SJCRH30 (cell line): ENCODE data around the gene ZDHHC4. TPM values are rescaled to one million over a fixed set of nuclear protein-coding genes. Genes with fewer than 3 reads are reported as not detected.
"Not testable (repeated sequence)": the region's sequence is repeated elsewhere in the genome, so short reads cannot be mapped to it uniquely, and the experiment has no call there.

ENCODE experiments used
- DNase-seq, 2 experiments: peaks; one replicate each; pipeline ENCODE4 v3.0.0-alpha.2; 2015 to 2020
- H3K27ac ChIP-seq: fragments of 250-450 bp; sonication (Bioruptor Pico); 2 replicates; pipeline ENCODE4 v1.5.1; 2020; ENCODE audit warnings: mild to moderate bottlenecking, moderate library complexity
- H3K27me3 ChIP-seq: fragments of 250-450 bp; sonication (Bioruptor Pico); 2 replicates; pipeline ENCODE4 v1.5.1; 2020; ENCODE audit warnings: mild to moderate bottlenecking, moderate library complexity
- H3K36me3 ChIP-seq: fragments of 250-450 bp; sonication (Bioruptor Pico); 2 replicates; pipeline ENCODE4 v1.5.1; 2020; ENCODE audit warnings: mild to moderate bottlenecking, moderate library complexity
- H3K4me1 ChIP-seq: fragments of 250-450 bp; sonication (Bioruptor Pico); 2 replicates; pipeline ENCODE4 v1.5.1; 2020; ENCODE audit warnings: mild to moderate bottlenecking, moderate library complexity
- H3K4me3 ChIP-seq: fragments of 250-450 bp; sonication (Bioruptor Pico); 2 replicates; pipeline ENCODE4 v1.5.1; 2020; ENCODE audit warnings: mild to moderate bottlenecking, moderate library complexity
- H3K9me3 ChIP-seq: fragments of 250-450 bp; sonication (Bioruptor Pico); replicated peaks from 2 replicates; pipeline ENCODE4 v1.5.1; 2020; ENCODE audit warnings: mild to moderate bottlenecking, moderate library complexity
- total RNA-seq: library from RNA; depleted of rRNA; stranded (reverse); fragments of >200 nt; shearing (Covaris generic); gene quantifications from 2 replicates; pipeline ENCODE4 v1.2.3, GENCODE V29; 2014

ZDHHC4 gene
- total RNA-seq, 1 experiment from 2014 or later, result 56.7 TPM

DNA sequence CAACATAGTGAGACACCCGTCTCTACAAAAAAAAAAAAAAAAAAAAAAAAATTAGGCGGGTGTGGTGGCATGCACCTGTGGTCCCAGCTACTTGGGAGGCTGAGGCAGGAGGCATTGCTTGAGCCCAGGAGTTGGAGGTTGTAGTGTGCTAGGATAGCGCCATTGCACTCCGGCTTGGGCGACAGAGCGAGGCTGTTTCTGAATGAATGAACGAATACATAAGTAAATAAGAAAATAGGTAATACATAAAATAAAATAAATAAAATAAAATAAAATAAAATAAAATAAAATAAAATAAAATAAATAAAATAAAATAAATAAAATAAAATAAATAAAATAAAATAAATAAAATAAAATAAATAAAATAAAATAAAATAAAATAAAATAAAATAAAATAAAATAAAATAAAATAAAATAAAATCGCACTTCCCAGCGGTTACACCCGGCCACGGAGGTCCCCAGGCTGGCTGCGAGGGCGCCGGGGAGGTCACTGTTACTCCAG, 336 bp upstream of the ZDHHC4 start:
- H3K36me3 ChIP-seq, H3K27me3 ChIP-seq, H3K4me1 ChIP-seq, H3K9me3 ChIP-seq: not testable (repeated sequence)
- peak in 1 of 2 experiments; percentile 39 for DNase-seq
- Histone ChIP-seq H3K27ac (peak overlapping the region; percentile 88), H3K4me3 (peak overlapping the region; percentile 84)

DNA sequence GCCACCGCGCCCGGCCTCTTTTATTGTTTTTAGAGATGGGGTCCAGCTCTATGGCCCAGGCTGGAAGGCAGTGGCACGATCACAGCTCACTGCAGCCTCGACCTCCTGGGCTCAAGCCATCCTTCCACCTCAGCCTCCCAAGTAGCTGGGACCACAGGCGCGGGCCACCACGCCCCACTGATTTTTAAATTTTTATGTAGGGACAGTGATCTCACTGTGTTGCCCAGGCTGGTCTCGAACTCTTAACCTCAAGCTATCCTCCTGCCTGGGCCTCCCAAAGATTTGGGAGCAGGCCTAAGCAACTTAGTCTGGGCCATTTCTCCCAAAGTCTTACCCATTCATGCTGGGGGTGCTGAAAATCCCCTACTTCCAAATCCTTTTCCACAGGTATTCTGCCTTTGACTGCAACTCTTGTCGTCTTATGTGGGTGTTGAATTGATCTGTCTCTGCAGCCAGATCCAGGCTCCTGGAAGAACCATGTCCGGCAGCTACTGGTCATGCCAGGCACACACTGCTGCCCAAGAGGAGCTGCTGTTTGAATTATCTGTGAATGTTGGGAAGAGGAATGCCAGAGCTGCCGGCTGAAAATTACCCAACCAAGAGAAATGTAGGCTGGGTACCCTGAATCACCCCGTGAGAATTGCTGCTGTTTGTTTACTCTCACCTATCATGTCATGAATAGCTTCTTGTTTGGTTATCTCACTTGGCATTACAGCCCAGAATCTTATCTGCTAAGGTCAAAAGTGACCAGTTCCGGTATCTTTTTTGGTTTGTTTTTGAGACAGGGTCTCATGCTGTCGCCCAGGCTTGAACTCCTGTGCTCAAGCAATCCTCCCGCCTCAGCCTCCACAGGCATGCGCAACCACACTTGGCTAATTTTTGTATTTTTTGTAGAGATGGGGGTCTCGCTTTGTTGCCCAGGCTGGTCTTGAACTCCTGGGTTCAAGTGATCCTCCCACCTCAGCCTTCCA, 1.1 kb downstream of the ZDHHC4 start:
- Histone ChIP-seq H3K27me3 (no peaks in the 10 kb centered on the region), H3K9me3 (no peaks in the 10 kb centered on the region), H3K27ac (peak overlapping the region; percentile 88), H3K4me1 (no peaks in the 10 kb centered on the region), H3K4me3 (peak overlapping the region; percentile 84), H3K36me3 (peaks cover 18% of the 10 kb centered on the region)
- DNase-seq, result no peak

DNA sequence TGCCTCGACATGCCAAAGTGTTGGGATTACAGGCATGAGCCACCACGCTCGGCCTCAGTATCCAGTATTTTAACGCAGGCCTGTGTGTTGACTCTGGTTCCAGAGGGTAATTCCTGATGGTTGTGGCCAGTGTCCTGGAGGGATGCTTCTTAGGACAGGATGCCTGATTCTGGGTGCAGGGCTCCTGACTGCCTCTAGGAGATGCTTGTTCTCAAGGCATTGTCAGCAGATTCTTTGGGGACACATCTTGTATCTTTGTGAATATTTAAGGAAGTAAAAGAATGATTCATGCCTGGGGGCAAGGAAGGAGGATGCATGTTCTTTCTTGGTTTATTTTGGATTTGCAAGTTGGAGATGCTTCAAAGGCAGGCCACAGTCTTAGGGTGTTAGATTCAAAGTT, 2.2 kb downstream of the ZDHHC4 start:
- Histone ChIP-seq H3K9me3 (no peaks in the 10 kb centered on the region), H3K4me3 (no peak overlapping the region), H3K27me3 (no peaks in the 10 kb centered on the region), H3K36me3 (peaks cover 23% of the 10 kb centered on the region), H3K27ac (no peak overlapping the region), H3K4me1 (no peaks in the 10 kb centered on the region)
- DNase-seq, result no peak

DNA sequence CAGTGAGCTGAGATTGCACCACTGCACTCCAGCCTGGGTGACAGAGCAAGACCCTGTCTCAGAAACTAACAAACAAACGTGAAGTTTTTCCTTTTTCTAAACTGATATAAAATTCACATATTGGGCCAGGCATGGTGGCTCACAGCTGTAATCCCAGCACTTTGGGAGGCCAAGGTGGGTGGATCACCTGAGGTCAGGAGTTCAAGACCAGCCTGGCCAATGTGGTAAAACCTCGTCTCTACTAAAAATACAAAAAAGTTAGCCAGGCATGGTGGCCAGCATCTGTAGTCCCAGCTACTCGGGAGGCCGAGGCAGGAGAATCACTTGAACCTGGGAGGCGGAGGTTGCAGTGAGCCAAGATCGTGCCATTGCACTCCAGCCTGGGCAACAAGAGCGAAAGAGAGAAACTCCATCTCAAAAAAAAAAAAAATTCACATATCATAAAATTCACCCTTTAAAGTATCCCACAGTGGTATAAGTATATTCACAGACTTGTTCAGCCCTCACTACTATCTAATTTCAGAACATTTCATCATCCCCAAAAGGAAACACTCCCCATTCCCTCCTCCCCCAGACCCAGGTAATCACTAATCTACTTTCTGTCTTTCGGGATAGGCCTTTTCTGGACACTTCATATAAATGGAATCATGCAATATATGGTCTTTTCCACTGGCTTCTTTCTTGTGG, 8.6 kb downstream of the ZDHHC4 start:
- not testable (repeated sequence) for H3K27me3 ChIP-seq, H3K4me1 ChIP-seq, H3K4me3 ChIP-seq, DNase-seq, H3K27ac ChIP-seq, H3K9me3 ChIP-seq
- peaks cover 31% of the 10 kb centered on the region for H3K36me3 ChIP-seq

DNA sequence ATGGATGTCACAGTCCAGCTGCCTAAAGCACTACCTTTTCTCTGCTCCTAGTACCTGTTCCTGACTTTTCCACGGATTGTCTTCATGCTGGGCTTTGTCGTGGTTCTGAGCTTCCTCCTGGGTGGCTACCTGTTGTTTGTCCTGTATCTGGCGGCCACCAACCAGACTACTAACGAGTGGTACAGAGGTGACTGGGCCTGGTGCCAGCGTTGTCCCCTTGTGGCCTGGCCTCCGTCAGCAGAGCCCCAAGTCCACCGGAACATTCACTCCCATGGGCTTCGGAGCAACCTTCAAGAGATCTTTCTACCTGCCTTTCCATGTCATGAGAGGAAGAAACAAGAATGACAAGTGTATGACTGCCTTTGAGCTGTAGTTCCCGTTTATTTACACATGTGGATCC, 11.3 kb downstream of the ZDHHC4 start:
- Histone ChIP-seq H3K27ac (no peak overlapping the region), H3K4me1 (0 out of 2 replicates have a peak, but pooled peaks cover 2% of the 10 kb centered on the region), H3K4me3 (no peak overlapping the region), H3K9me3 (no peaks in the 10 kb centered on the region), H3K27me3 (no peaks in the 10 kb centered on the region), H3K36me3 (peaks cover 21% of the 10 kb centered on the region)
- DNase-seq, result no peak

DNA sequence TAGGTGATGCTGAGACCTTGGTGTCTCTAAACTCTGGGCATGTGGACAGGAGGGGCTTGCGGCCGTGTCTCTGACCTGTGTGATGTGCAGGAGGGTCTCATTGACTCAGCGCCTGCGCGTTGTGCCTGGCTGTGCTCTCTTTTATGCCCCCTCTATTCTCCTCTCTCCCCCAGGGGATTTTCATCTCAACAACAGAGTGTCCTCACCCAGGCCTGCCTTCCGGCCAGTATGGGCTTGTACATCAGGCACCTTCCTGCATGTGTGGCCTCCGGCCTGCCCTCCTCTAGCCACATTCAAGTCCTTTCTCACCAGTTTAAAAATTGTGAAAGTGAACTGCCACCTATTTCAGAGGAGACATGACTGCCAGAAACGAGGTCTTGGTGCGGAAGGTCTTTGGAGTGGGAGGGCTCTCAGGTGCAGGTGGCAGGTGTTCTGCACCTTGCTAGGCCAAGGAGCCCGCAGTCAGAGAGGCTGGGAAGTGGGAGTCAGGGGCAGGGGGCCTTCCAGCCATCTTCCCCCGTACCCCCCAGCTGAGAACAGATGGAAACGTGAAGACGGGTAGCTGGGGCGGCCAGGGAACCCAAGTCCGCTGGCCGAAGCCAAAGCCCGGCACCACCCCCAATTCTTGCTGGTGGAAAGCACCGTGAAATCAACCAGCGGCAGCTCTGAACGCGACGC, 12.0 kb downstream of the ZDHHC4 start:
- H3K27me3 ChIP-seq, result no peaks in the 10 kb centered on the region
- DNase-seq, result no peak
- 0 out of 2 replicates have a peak, but pooled peaks cover 2% of the 10 kb centered on the region for H3K4me1 ChIP-seq
- H3K9me3 ChIP-seq, result no peaks in the 10 kb centered on the region
- peaks cover 22% of the 10 kb centered on the region for H3K36me3 ChIP-seq
- peak overlapping the region; percentile 82 for H3K4me3 ChIP-seq
- no peak overlapping the region for H3K27ac ChIP-seq

DNA sequence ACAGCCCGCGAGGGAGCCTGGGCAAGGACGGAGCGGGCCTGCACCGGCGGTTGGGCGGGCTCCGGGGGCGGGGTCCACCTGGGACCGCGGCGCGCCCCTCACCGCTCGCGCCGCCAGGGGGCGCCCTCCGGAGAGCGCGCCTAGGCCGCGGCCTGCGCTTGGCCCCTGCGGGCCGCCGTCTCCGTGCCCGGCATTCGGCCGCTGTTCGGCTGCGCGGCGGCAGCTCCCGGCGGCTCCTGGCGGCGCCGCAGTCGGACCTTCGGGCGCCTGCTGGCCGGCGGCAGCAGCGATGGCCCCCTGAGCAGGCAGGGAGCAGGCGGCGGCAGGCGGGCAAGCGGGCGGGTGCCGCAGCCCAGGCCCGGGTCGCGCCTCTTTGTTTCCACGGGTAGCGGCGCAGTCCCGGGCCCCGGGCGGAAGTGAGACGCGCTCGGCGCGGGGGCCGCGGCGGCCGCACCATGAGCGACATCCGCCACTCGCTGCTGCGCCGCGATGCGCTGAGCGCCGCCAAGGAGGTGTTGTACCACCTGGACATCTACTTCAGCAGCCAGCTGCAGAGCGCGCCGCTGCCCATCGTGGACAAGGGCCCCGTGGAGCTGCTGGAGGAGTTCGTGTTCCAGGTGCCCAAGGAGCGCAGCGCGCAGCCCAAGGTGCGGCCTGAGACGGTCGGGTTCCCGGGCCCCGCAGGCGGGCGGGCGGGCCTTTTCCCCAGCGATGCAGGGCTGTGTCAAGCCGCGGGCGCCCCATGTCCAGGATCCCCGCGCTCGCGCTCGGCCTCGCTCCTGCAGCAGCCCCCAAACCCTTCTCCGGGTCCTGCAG, 12.8 kb downstream of the ZDHHC4 start, which contains the start of gene INTS15:
Gene INTS15, plus strand, starts transcription at position 193 of the 816 bp plus-strand sequence. Its CDS starts 263 bp downstream, at position 456.
- H3K4me3 ChIP-seq, result peak within 1 kb of the TSS; percentile 82
- 0 out of 2 replicates have a peak, but pooled peaks cover 2% of the 10 kb centered on the region for H3K4me1 ChIP-seq
- peaks cover 25% of the 10 kb centered on the region for H3K36me3 ChIP-seq
- no peaks in the 10 kb centered on the region for H3K9me3 ChIP-seq
- H3K27me3 ChIP-seq, result no peaks in the 10 kb centered on the region
- no peak within 1 kb of the TSS; the same call in 1 of the 2 replicates for H3K27ac ChIP-seq
- peak; percentile 69 to 85 for DNase-seq

DNA sequence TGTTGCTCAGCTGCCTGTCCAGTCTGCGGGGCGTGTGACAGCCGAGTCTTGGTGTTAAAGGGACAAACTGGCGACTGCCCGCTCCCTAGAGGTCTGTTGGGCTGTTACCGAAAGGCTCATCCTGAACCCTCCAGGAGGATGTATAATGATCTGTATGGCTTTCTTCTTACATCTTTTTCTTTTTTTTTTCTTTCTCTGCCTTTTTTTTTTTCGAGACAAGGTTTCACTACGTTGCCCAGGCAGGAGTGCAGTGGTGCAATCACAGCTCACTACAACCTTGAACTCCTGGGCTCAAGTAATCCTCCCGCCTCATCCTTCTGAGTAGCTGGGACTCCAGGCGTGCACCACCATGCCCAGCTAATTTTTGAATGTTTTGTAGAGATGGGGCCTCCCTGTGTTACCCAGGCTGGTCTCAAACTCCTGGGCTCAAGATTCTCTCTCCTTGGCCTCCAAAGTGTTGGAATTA, 13.4 kb downstream of the ZDHHC4 start:
- no peak for DNase-seq

DNA sequence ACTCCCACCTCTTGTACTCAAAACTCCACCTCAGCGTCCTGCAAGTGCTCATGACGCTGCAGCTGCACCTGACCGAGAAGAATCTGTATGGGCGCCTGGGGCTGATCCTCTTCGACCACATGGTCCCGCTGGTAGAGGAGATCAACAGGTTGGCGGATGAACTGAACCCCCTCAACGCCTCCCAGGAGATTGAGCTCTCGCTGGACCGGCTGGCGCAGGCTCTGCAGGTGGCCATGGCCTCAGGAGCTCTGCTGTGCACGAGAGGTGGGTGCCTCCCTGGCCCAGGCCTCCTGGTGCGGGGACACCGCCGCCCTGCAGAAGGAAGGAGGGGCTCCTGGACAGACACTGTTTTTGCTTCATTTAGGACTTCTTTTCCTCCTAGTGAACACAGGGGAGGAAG, 22.8 kb downstream of the ZDHHC4 start:
- peaks cover 31% of the 10 kb centered on the region for H3K36me3 ChIP-seq
- H3K27me3 ChIP-seq, result no peaks in the 10 kb centered on the region
- no peak for DNase-seq
- no peaks in the 10 kb centered on the region for H3K9me3 ChIP-seq
- no peak overlapping the region for H3K4me3 ChIP-seq
- no peak overlapping the region for H3K27ac ChIP-seq
- H3K4me1 ChIP-seq, result no peaks in the 10 kb centered on the region

More for the DNA sequence above, 13.4 kb downstream of the ZDHHC4 start:
- H3K4me3 ChIP-seq, result peak overlapping the region; percentile 82
- peaks cover 31% of the 10 kb centered on the region for H3K36me3 ChIP-seq
- H3K27ac ChIP-seq, result no peak overlapping the region
- H3K4me1 ChIP-seq, result 0 out of 2 replicates have a peak, but pooled peaks cover 2% of the 10 kb centered on the region
- no peaks in the 10 kb centered on the region for H3K9me3 ChIP-seq
- no peaks in the 10 kb centered on the region for H3K27me3 ChIP-seq

DNA sequence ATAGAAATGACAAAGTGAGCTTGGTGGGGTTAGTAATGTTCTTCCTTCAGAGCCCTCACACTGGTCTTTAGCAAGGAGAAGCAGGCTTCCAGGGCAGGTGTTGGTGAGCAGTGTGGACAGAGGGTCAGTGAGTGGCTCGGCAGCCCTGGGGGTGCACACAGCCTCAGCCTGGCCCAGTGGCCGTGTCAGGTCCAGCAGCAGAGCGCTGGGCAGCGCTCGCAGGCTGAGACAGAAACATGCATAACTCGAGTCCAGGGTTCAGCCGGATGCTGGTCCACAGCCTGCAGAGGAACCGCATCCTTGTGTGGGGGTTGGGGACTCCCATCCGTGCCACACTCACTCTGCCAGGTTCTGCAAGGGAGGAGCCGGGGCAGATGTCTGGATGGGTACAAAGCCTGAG, 27.2 kb downstream of the ZDHHC4 start:
- Histone ChIP-seq H3K27ac (no peak overlapping the region), H3K36me3 (peaks cover 13% of the 10 kb centered on the region; the same call in 1 of the 2 replicates), H3K4me3 (no peak overlapping the region), H3K9me3 (no peaks in the 10 kb centered on the region), H3K27me3 (no peaks in the 10 kb centered on the region), H3K4me1 (no peaks in the 10 kb centered on the region)
- DNase-seq, result no peak

DNA sequence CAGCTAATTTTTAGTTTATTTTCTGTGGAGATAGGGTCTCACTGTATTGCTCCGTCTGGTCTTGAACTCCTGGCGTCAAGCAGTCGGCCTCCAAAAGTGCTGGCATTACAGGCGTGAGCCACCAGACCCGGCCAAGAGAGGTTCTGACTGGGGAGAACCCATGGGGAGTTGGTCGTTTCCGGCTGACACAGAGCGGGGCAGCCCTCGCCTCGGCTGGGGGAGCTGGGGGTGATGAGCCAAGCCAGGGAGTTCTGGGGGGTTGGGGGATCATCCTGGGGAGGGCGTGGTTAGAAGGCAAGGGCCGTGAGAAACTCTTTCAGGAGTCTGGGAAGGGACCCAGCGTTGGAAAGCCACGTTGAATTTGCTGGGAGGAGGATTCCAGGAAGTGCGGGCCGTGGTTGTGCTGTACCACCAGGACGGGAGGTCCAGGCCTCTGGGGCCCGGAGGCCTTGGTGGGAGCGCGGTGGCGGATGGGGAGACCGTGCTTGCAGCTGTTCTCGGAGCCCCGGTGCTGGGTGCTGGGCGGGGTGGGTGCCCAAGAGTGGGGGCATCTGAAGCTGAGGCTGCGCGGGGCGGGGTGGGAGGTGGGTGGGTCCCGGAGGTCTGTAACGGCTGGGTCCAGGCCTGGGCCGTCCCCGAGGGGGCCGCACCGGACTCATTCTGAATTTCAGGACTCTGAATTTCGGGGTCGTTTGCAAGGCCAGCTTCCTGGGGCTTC, 29.8 kb downstream of the ZDHHC4 start:
- Histone ChIP-seq H3K27me3 (no peaks in the 10 kb centered on the region), H3K36me3 (peaks cover 6% of the 10 kb centered on the region; the same call in 1 of the 2 replicates), H3K9me3 (no peaks in the 10 kb centered on the region), H3K4me1 (no peaks in the 10 kb centered on the region), H3K27ac (no peak overlapping the region), H3K4me3 (no peak overlapping the region)
- DNase-seq, result no peak

DNA sequence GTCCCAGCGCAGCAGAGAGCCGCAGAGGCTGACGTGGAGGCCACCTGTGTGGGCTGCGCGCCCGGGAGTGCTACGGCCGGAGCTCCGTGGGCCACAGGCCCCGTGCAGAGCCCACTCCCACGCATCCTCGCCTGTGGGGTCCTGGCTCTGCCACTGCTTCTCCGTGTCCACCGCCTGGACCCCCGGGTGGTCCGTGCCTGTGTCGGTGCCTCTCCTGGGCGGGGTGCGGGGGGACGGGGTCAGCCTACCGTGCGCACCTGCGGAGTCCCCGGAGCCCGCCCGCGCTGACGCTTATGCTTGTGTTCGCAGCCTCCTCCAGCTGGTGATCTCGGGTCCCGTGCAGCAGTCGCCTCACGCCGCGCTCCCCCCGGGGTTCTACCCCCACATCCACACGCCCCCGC, 30.4 kb downstream of the ZDHHC4 start:
- Histone ChIP-seq H3K9me3 (no peaks in the 10 kb centered on the region), H3K4me1 (no peaks in the 10 kb centered on the region), H3K36me3 (no peaks in the 10 kb centered on the region), H3K27me3 (no peaks in the 10 kb centered on the region), H3K27ac (no peak overlapping the region), H3K4me3 (no peak overlapping the region)
- no peak for DNase-seq

DNA sequence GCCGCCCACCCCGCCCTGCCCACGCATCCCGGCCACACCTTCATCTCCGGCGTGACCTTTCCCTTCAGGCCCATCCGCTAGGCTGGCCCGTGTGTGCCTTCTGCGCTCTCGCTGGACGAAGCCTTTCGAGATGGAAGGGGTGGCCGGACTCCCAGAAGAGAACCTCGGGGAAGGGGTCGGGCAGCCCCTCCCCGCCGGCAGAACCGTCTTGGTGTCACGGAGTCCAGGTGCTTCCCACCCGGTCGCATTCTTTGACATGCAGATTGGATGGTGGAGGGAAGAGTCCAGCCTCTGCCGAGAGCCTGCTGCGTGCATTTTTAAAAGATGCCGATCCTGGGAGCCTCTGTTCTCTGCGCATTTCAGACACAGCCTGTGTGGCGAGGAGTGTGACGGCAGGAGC, 30.8 kb downstream of the ZDHHC4 start:
- no peaks in the 10 kb centered on the region for H3K9me3 ChIP-seq
- no peak for DNase-seq
- H3K27ac ChIP-seq, result no peak overlapping the region
- H3K27me3 ChIP-seq, result no peaks in the 10 kb centered on the region
- H3K4me1 ChIP-seq, result no peaks in the 10 kb centered on the region
- no peak overlapping the region for H3K4me3 ChIP-seq
- no peaks in the 10 kb centered on the region for H3K36me3 ChIP-seq
